HG02798 (cell line): Measurements from ENCODE around the gene LCMT2.
"Not testable (repeated sequence)": the region's sequence is repeated elsewhere in the genome, so short reads cannot be mapped to it uniquely, and the experiment has no call there.

Experiments
- ATAC-seq: cut with Tn5 transposase; IDR thresholded peaks from one replicate; pipeline ENCODE4 v1.9.1; 2021; ENCODE audit warnings: mild to moderate bottlenecking; ENCODE audit not compliant: unreplicated experiment, poor library complexity

LCMT2 gene

DNA sequence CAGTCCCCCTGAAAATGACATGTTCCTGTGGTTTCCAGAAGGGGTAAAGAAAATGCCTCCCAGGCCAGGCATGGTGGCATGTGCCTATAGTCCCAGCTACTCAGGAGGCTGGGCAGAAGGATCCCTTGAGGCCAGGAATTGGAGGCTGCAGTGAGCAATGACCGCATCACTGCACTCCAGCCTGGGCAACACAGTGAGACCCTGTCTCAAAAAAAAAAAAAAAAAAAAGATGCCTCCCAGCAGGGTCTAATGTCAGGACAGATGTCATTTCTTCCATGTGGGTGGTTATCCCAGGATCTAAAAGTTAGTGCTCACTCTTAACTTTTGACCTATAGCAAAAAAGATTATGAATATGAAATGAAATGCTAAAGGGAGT lies 13.4 kb downstream of the LCMT2 start:
- ATAC-seq = no peak

- ATAC-seq = no peak
Measured at GRCh38 chr15:43316016-43316970, 14.1 kb downstream of the LCMT2 start.

- no peak for ATAC-seq
Measured at GRCh38 chr15:43314171-43314570, 16.2 kb downstream of the LCMT2 start.

DNA sequence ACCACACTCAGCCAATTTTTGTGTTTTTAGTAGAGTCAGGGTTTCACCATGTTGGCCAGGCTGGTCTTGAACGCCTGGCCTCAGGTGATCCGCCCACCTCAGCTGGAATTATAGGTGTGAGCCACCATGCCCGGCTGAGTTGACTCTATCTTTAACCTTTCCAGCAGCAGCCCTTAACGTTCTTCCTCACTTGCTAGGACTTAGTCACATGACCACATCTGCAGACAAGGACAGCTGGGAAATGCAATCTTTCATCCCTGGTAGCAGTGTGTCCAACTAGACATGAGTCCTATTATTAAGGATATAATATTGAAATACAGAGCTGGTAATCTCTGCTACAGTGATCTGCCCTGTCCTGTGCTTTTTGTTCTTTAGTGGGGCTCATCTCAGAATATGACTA lies 18.0 kb downstream of the LCMT2 start:
- ATAC-seq = no peak

GRCh38 chr15:43302205-43302817 lies 28.1 kb downstream of the LCMT2 start, which contains the start of gene TGM7:
TGM7 (minus strand) TSS chr15:43302255.
- no peak for ATAC-seq

- ATAC-seq = no peak
Measured at GRCh38 chr15:43299884-43300283, 30.5 kb downstream of the LCMT2 start.

GRCh38 chr15:43299411-43299810 lies 31.0 kb downstream of the LCMT2 start:
- ATAC-seq = no peak

GRCh38 chr15:43294091-43294706 lies 36.2 kb downstream of the LCMT2 start:
- ATAC-seq = no peak

DNA sequence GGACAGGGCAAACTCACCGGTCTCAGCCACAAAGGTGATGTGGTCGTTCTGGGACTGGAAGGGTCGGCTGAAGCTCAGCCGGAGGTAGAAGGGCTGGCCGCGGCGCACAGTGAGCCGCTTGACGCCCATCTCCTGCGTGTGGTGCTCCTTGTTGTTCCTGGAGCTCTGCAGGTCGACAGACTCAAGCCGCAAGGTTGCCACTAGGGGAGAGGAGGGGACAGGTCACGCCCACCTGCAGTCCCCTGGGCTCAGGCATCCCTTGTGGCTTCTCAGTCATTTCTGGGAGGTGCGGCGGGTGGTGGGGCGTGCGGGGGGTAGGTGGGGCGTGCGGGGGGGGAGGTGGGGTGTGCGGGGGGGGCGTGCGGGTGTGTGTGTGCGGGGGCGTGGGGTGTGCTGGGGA lies 36.9 kb downstream of the LCMT2 start:
- ATAC-seq = no peak

- ATAC-seq = no peak
Measured at GRCh38 chr15:43292375-43293078, 37.8 kb downstream of the LCMT2 start.

GRCh38 chr15:43289656-43290055 lies 40.7 kb downstream of the LCMT2 start:
- not testable (repeated sequence) for ATAC-seq

- no peak for ATAC-seq
Measured at GRCh38 chr15:43287254-43287653, 43.1 kb downstream of the LCMT2 start.

GRCh38 chr15:43286074-43286473 lies 44.3 kb downstream of the LCMT2 start:
- no peak for ATAC-seq

DNA sequence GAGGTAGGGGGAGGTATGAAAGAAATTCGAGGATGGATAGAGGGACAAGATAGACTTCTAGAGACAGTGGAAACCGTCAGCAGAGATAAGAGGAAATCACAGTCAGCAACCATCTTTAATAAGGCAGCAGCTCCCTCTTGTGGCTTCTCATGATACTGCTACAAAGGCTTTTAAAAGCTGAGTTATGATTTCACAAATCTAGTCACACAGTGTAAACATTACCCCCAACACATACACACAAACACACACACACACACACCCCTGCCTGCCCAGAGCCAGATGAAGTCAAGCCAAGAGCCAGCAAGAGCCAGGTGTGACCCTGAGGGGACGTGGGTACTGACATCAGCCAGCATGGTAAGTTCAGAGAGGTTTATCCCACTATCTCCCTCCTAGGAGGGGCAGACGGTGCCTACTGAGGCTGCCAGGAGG lies 44.8 kb downstream of the LCMT2 start:
- no peak for ATAC-seq

- no peak for ATAC-seq
Measured at GRCh38 chr15:43283526-43283925, 46.8 kb downstream of the LCMT2 start.

DNA sequence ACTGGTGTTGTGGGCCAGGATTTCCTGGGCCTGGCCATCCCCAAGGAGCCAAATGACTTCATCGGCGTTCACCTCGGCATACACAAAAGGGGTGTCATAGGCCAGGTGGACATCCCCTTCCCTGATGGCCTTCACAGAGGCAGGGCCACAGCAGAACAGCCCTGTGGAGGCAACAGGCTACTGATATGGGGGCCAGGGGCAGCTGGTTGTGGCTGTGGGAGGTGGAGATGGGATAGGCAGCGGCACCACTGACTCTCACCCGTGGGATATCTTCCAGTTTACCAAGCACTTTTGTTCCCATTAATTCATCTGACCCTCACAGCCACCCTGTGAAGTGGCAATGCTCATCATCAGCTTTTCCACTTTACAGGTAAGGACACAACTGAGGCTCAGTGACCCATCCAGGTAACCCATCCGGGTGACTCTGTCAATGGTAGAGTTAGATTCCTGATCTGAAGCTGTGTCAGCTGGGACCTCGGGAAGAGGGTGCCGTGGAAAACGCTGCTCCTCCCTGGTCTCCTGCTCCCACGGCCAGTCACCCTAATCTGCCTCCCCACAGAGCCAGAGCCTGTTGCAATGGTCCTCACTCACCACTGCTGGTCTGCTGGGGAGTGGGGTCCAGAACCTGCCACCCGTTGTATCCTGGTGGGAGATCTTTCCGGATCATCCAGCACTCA lies 48.3 kb downstream of the LCMT2 start:
- ATAC-seq = no peak

GRCh38 chr15:43280996-43281395 lies 49.4 kb downstream of the LCMT2 start:
- ATAC-seq = no peak

DNA sequence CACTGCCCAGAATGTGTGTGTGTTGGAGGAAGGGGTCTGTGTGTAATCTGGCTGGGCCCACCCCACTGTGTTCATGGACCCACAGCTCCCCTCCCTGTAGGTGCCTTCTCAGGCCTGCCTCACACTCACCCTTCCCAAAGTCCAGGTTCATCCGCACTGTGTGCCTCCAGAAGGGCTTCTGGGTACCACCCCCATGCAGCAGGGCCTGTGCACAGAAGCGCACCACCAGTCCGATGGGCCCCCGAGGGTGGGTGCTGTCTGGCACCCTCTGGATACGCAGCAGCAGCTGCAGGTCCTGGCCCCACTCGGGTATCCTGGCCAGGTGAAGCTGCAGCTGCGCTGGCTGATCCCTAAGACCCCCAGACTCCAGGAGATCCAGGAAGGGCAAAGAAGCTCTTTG lies 50.9 kb downstream of the LCMT2 start:
- no peak for ATAC-seq

GRCh38 chr15:43278869-43279268 lies 51.5 kb downstream of the LCMT2 start:
- ATAC-seq = no peak

- no peak for ATAC-seq
Measured at GRCh38 chr15:43277901-43278300, 52.5 kb downstream of the LCMT2 start.
